Ishikawa (cell line): ENCODE data around the gene CDCA5.

Experiments
- CEBPB ChIP-seq: IDR thresholded peaks from 2 replicates; pipeline ENCODE4 v1.6.1; 2012
- CREB1 ChIP-seq: IDR thresholded peaks from 2 replicates; pipeline ENCODE4 v1.6.1; 2012; ENCODE audit warnings: low read depth
- EGR1 ChIP-seq: IDR thresholded peaks from 2 replicates; pipeline ENCODE4 v1.6.1; 2012
- EP300 ChIP-seq: IDR thresholded peaks from 2 replicates; pipeline ENCODE4 v1.6.1; 2012; ENCODE audit warnings: borderline replicate concordance
- FOXM1 ChIP-seq: IDR thresholded peaks from 2 replicates; pipeline ENCODE4 v1.6.1; 2012; ENCODE audit warnings: low read depth, borderline replicate concordance
- MAX ChIP-seq: IDR thresholded peaks from 2 replicates; pipeline ENCODE4 v1.6.1; 2012
- NFIC ChIP-seq: IDR thresholded peaks from 2 replicates; pipeline ENCODE4 v1.6.1; 2012
- RAD21 ChIP-seq: IDR thresholded peaks from 2 replicates; pipeline ENCODE4 v1.6.1; 2012; ENCODE audit warnings: low read depth
- TAF1 ChIP-seq: IDR thresholded peaks from 2 replicates; pipeline ENCODE4 v1.6.1; 2012; ENCODE audit warnings: low read depth, mild to moderate bottlenecking
- TCF12 ChIP-seq: IDR thresholded peaks from 2 replicates; pipeline ENCODE4 v1.6.1; 2012; ENCODE audit warnings: low read depth
- TEAD4 ChIP-seq: IDR thresholded peaks from 2 replicates; pipeline ENCODE4 v1.6.1; 2012
- YY1 ChIP-seq: IDR thresholded peaks from 2 replicates; pipeline ENCODE4 v1.6.1; 2012; ENCODE audit warnings: low read depth
- ZBTB7A ChIP-seq: IDR thresholded peaks from 2 replicates; pipeline ENCODE4 v1.6.1; 2012; ENCODE audit warnings: low read depth
- TF ChIP-seq, protein P1 (sequence below): IDR thresholded peaks from 2 replicates; pipeline ENCODE4 v1.6.1; 2012
- TF ChIP-seq, protein P2 (sequence below): IDR thresholded peaks from 2 replicates; pipeline ENCODE4 v1.6.1; 2012; ENCODE audit warnings: low read depth, mild to moderate bottlenecking

CDCA5 gene

DNA sequence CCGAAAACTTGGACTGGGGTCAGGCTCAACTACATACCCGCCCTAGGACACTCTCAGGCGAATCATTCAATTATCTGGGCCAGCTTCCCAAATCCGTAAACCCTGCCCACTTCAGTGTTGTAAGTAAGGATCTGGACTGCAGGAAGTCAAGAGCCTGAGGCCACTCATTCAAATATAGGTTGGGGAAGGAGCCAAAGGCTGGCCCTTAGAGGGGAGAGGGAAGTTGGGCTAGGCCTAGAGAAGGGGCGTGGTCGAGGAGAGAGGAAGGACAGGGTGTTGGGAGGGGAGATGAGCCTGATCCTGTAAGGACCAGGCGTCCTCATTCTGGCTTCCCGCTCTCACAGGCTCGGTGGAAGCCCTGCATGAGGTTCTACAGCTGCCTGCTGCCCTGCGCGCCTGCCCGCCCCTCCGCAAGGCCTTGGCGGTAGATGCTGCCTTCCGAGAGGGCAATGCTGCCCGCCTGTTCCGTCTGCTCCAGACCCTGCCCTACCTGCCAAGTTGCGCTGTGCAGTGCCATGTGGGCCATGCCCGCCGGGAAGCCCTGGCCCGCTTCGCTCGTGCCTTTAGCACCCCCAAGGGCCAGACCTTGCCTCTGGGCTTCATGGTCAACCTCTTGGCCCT, 39.8 kb downstream of the CDCA5 start:
- TF ChIP-seq, protein P1, sequence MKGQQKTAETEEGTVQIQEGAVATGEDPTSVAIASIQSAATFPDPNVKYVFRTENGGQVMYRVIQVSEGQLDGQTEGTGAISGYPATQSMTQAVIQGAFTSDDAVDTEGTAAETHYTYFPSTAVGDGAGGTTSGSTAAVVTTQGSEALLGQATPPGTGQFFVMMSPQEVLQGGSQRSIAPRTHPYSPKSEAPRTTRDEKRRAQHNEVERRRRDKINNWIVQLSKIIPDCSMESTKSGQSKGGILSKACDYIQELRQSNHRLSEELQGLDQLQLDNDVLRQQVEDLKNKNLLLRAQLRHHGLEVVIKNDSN: no peak
- TF ChIP-seq, protein P2, sequence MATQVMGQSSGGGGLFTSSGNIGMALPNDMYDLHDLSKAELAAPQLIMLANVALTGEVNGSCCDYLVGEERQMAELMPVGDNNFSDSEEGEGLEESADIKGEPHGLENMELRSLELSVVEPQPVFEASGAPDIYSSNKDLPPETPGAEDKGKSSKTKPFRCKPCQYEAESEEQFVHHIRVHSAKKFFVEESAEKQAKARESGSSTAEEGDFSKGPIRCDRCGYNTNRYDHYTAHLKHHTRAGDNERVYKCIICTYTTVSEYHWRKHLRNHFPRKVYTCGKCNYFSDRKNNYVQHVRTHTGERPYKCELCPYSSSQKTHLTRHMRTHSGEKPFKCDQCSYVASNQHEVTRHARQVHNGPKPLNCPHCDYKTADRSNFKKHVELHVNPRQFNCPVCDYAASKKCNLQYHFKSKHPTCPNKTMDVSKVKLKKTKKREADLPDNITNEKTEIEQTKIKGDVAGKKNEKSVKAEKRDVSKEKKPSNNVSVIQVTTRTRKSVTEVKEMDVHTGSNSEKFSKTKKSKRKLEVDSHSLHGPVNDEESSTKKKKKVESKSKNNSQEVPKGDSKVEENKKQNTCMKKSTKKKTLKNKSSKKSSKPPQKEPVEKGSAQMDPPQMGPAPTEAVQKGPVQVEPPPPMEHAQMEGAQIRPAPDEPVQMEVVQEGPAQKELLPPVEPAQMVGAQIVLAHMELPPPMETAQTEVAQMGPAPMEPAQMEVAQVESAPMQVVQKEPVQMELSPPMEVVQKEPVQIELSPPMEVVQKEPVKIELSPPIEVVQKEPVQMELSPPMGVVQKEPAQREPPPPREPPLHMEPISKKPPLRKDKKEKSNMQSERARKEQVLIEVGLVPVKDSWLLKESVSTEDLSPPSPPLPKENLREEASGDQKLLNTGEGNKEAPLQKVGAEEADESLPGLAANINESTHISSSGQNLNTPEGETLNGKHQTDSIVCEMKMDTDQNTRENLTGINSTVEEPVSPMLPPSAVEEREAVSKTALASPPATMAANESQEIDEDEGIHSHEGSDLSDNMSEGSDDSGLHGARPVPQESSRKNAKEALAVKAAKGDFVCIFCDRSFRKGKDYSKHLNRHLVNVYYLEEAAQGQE: no peak
- TF ChIP-seq YY1: no peak
- no peak for TF ChIP-seq CEBPB
- TF ChIP-seq NFIC: no peak

- TF ChIP-seq RAD21: no peak
- TF ChIP-seq CEBPB: no peak
- TF ChIP-seq EGR1: no peak
- TF ChIP-seq, protein P1: no peak
- TF ChIP-seq EP300: no peak
- no peak for TF ChIP-seq CREB1
- no peak for TF ChIP-seq MAX
- TF ChIP-seq YY1: no peak
- TF ChIP-seq FOXM1: no peak
- no peak for TF ChIP-seq TEAD4
- TF ChIP-seq NFIC: no peak
- no peak for TF ChIP-seq TCF12
- TF ChIP-seq, protein P2: no peak
- no peak for TF ChIP-seq ZBTB7A
- TF ChIP-seq TAF1: no peak
Observed at GRCh38 chr11:65042891-65043290, 40.9 kb downstream of the CDCA5 start.

DNA sequence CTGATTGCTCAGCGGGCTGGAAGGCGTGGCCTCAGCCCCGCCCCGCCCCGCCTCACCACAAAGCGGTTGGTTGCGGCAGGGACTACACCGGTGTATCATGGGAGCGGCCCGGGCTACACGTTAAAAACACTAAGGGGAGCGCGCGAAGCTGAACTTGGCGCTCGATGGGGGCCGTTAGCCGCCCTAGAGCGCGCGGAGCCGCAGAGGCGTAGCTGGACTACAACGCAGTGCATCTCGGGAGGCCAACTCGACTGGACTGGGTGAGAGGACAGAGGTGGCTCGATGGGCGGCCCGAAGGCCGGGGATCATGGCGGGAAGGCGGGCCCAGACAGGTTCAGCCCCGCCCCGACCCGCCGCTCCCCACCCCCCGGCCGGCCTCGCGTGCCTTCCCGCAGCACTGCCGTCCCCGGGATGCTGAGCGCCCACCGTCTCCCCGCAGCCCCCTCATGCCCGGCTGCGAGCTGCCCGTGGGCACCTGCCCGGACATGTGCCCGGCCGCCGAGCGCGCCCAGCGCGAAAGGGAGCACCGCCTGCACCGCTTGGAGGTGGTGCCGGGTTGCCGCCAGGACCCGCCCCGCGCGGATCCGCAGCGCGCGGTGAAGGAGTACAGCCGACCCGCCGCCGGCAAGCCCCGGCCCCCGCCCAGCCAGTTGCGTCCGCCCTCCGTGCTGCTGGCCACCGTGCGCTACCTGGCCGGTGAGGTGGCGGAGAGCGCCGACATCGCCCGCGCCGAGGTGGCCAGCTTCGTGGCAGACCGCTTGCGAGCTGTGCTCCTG, 42.8 kb downstream of the CDCA5 start, which contains the start of gene SAC3D1:
Gene SAC3D1 (plus strand): TSS at position 364 of the 776 bp plus-strand sequence. CDS start 83 bp downstream, at position 447.
- TF ChIP-seq RAD21 (no peak), CEBPB (no peak), FOXM1 (peak; percentile 62), TCF12 (peak; percentile 30; the same call in 1 of the 2 replicates), TAF1 (peak; percentile 40), YY1 (peak; percentile 64), NFIC (no peak), EP300 (no peak), ZBTB7A (no peak), MAX (peak; percentile 89), TEAD4 (no peak)
- TF ChIP-seq, protein P2: no peak
- TF ChIP-seq, protein P1: no peak

DNA sequence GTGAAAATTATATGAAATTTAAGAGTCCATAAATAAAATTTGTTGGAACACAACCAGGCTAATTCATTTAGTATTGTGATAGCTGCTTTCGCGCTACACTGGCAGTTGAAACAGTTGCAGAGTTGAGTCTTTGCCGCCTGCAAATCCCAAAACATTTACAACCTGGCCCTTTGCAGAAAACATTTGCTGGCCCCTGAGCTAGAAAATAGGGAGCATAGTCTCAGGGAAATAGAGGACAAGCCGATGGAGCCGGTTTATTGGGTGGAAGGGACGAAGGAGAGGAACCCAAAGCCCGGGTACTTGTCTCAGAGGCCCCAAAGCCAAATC, 43.4 kb downstream of the CDCA5 start:
- TF ChIP-seq TAF1 (no peak), EP300 (no peak), ZBTB7A (0 out of 2 replicates have a peak, but pooled peaks have one; percentile 9)
